Esophagus squamous epithelium (tissue), 5 donors: ENCODE data around the gene ANK2. TPM values are rescaled to one million over a fixed set of nuclear protein-coding genes. Genes with fewer than 3 reads are reported as not detected.

ENCODE experiments used
- DNase-seq: peaks from one replicate; lab custom pipeline; 2025; lab: John Stamatoyannopoulos, UW
- H3K27ac ChIP-seq, 4 donors: fragments of 200-600 bp; sonication (generic); one replicate each; pipeline ENCODE4 v1.5.1; 2016 to 2019; ENCODE audit warnings: mild to moderate bottlenecking in 1 of 4
- H3K27me3 ChIP-seq, 4 donors: fragments of 200-600 bp; sonication (generic); 1 replicate in 3 of 4; 2 replicates in 1 of 4; pipeline versions ENCODE4 v1.5.1 to v1.6.0; 2017 to 2021; ENCODE audit warnings: antibody characterized with exemption in 1 of 4
- H3K36me3 ChIP-seq, 3 donors: fragments of 200-600 bp; sonication (generic); one replicate each; pipeline ENCODE4 v1.5.1; 2016 to 2019
- H3K4me1 ChIP-seq, 3 donors: fragments of 200-600 bp; sonication (generic); one replicate each; pipeline ENCODE4 v1.5.1; 2017 to 2019
- H3K4me3 ChIP-seq, 4 donors: fragments of 200-600 bp; sonication (generic); 1 replicate in 3 of 4; 2 replicates in 1 of 4; pipeline ENCODE4 v1.5.1; 2016 to 2019; ENCODE audit warnings: mild to moderate bottlenecking in 2 of 4, moderate library complexity in 1 of 4
- H3K9me3 ChIP-seq, 3 donors: fragments of 200-600 bp; sonication (generic); one replicate each; pipeline ENCODE4 v1.5.1; 2016 to 2019
- CTCF ChIP-seq, 6 experiments: fragments of 450-650 bp in 4 of 6; fragments of 200-600 bp in 2 of 6; sonication (generic) in 2 of 6; IDR thresholded peaks; one replicate each; pipeline ENCODE4 v1.5.1; 2016 to 2019; ENCODE audit warnings: antibody characterized with exemption in 6 of 6, mild to moderate bottlenecking in 4 of 6, moderate library complexity in 4 of 6
- POLR2A ChIP-seq, 4 donors: fragments of 450-650 bp; IDR thresholded peaks; one replicate each; pipeline ENCODE4 v1.6.1; 2017; ENCODE audit warnings: antibody characterized with exemption in 4 of 4, mild to moderate bottlenecking in 4 of 4, moderate library complexity in 3 of 4
- WGBS, 2 donors: methylation state at CpG; one replicate each; pipeline ENCODE4 v1.1.5; 2018; 5-methylcytosine and 5-hydroxymethylcytosine counted together
- intact Hi-C: fragments of 100-400 bp; cut with DNase I; formaldehyde crosslinking; loops from one replicate; pipeline ENCODE4 v1.15.0; 2022
- total RNA-seq, 4 donors: library from RNA; depleted of rRNA; stranded (reverse); fragments of >200 nt; gene quantifications; one replicate each; pipeline ENCODE4 v1.1.0, GENCODE V29; 2016
- donor health status: DM: yes; HTN: yes; CAD: no.

The ANK2 gene
- total RNA-seq, 4 donors from 2014 or later: 1.4 to 20.8 (median 9.6) TPM

DNA sequence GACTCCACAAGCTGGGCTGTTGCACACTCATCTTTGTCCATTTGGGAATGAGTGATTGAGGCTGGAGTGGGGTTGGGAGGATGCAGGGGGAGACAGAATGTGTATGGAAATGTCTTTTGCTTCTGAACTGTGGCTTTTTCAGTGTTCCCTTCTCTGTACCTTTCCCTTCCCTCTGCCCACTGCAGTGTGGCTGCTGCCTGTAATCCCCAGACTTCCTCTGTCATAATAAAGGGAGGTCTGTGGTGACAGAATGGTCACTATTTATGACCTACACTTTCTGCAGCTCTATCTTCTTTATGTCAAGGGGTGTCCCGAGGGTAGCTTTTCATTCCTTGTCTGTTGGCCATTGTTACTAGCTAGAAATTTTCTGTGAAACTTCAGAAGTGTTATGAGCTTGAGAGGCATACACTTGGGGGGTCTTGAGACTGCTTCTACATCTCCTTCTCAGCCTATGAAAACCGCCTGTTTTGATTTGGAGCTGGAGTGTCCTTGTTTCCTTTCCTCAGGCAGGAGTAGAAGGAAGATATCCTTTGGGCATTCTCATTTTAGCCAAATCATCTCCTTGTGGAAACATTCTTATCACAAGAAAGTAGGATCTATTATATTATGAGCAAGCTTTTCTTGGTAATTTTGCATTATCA, 63.0 kb downstream of the ANK2 start:
- 53 to 56% methylated on average over 2 of the region's 2 CpGs for WGBS, 2 donors
- intact Hi-C loops: no loop called here
- Histone ChIP-seq H3K27me3 (no peaks in the 10 kb centered on the region), H3K27ac (no peak overlapping the region), H3K4me3 (no peak overlapping the region), H3K4me1 (peaks cover 0 to 6% (median 0%) of the 10 kb centered on the region in 3 donors), H3K36me3 (no peaks in the 10 kb centered on the region), H3K9me3 (no peaks in the 10 kb centered on the region)
- no peak for TF ChIP-seq CTCF (IDR thresholded peaks at IDR 0.05)
- TF ChIP-seq POLR2A (IDR thresholded peaks at IDR 0.05): no peak
- DNase-seq: no peak

- H3K27me3 ChIP-seq: no peaks in the 10 kb centered on the region
- DNase-seq: no peak
- H3K9me3 ChIP-seq: no peaks in the 10 kb centered on the region
- H3K4me1 ChIP-seq: peaks cover 0 to 6% (median 0%) of the 10 kb centered on the region in 3 donors
- no peaks in the 10 kb centered on the region for H3K36me3 ChIP-seq
- no peak for TF ChIP-seq POLR2A (IDR thresholded peaks at IDR 0.05)
- no peak for TF ChIP-seq CTCF (IDR thresholded peaks at IDR 0.05)
- no peak overlapping the region for H3K27ac ChIP-seq
- intact Hi-C loops: no loop called here
- no peak overlapping the region for H3K4me3 ChIP-seq
- 58 to 64% methylated on average over 1 to 2 of the region's 2 CpGs for WGBS, 2 donors
Observed at GRCh38 chr4:113113151-113113550, 63.7 kb downstream of the ANK2 start.

DNA sequence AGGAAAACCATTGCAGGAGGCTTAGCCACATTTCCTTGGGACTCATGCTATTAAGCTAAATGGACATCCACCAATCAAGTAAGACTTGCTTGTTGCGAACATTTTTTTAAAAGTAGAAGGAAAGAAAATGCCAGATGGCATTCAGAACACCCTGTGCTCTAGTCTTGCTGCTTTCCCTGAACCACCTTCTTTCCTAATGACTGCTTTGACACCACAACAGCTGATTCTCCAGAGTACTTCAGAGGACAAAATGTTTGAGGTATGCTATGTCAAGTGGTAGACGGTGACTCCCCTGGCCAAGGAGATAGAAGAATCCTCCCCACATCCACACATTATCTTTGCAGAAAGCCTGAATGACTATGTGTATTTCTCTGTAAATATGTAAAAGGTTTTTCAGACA, 65.4 kb downstream of the ANK2 start:
- no peak overlapping the region for H3K4me3 ChIP-seq
- H3K27me3 ChIP-seq: no peaks in the 10 kb centered on the region
- H3K9me3 ChIP-seq: no peaks in the 10 kb centered on the region
- H3K4me1 ChIP-seq: peaks cover 0 to 6% (median 0%) of the 10 kb centered on the region in 3 donors
- intact Hi-C loops: no loop called here
- no peak overlapping the region for H3K27ac ChIP-seq
- TF ChIP-seq CTCF (IDR thresholded peaks at IDR 0.05): no peak
- no peak for TF ChIP-seq POLR2A (IDR thresholded peaks at IDR 0.05)
- 85 to 88% methylated on average over 2 of the region's 2 CpGs for WGBS, 2 donors
- no peak for DNase-seq
- H3K36me3 ChIP-seq: no peaks in the 10 kb centered on the region

- intact Hi-C loops: no loop called here
- H3K27me3 ChIP-seq: no peaks in the 10 kb centered on the region
- H3K4me3 ChIP-seq: no peak overlapping the region
- DNase-seq: no peak
- no peaks in the 10 kb centered on the region for H3K9me3 ChIP-seq
- WGBS, 2 donors: 41 to 65% methylated on average over 8 to 16 of the region's 17 CpGs
- H3K27ac ChIP-seq: no peak overlapping the region
- H3K36me3 ChIP-seq: no peaks in the 10 kb centered on the region
- TF ChIP-seq CTCF (IDR thresholded peaks at IDR 0.05): no peak
- TF ChIP-seq POLR2A (IDR thresholded peaks at IDR 0.05): no peak
- peaks cover 0 to 6% (median 0%) of the 10 kb centered on the region in 3 donors for H3K4me1 ChIP-seq
Observed at GRCh38 chr4:113116414-113117357, 67.2 kb downstream of the ANK2 start.

GRCh38 chr4:113117358-113117702, 67.9 kb downstream of the ANK2 start:
- TF ChIP-seq POLR2A (IDR thresholded peaks at IDR 0.05): no peak
- TF ChIP-seq CTCF (IDR thresholded peaks at IDR 0.05): no peak
- no peak overlapping the region for H3K27ac ChIP-seq
- no peak overlapping the region for H3K4me3 ChIP-seq
- 82 to 87% methylated on average over 3 of the region's 3 CpGs for WGBS, 2 donors
- H3K9me3 ChIP-seq: no peaks in the 10 kb centered on the region
- peaks cover 0 to 6% (median 0%) of the 10 kb centered on the region in 3 donors for H3K4me1 ChIP-seq
- H3K27me3 ChIP-seq: no peaks in the 10 kb centered on the region
- no peak for DNase-seq
- intact Hi-C loops: no loop called here
- no peaks in the 10 kb centered on the region for H3K36me3 ChIP-seq
